ENCODE results near the gene NKAIN4. TPM values are rescaled to one million over a fixed set of nuclear protein-coding genes. Genes with fewer than 3 reads are reported as not detected.

NKAIN4 gene
- total RNA-seq, 2 experiments from 2014 or later = not detected

DNA sequence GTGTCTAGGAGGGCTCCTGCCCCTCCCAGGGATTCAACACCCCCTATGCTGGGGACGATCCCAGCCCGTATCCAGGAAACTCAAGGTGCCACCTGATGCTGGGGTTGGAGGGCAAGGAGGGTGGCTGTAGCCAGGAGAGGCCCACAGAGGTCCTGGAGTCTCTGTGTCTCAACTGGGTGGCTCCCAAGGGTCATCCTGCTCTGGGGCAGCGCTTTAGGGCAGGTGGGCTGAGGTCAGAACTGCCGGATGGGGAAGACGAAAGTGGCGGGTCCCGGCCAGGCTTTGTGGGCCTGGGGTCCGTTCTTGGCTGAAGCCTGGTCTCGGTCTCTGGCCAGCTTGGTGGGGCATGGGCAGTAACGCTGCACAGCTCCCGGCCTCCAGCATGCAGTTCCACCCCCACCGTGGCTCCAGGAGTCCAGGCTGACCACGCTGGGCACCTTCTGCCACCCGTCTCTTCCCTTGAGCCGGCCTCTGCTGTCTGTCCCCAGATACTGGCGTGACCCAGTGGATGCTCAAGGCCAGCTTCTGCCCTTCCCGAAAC lies 35.9 kb upstream of the NKAIN4 start:
- Mint-ChIP-seq H3K27ac (no peak overlapping the region), H3K36me3 (ENCODE audit: low read depth) (no peaks in the 10 kb centered on the region), H3K27me3 (peaks cover 3% of the 10 kb centered on the region), H3K4me3 (no peak overlapping the region), H3K4me1 (ENCODE audit: low read depth) (peaks cover 1% of the 10 kb centered on the region), H3K9me3 (no peaks in the 10 kb centered on the region)
- ATAC-seq (no peak), DNase-seq (no peak)
- intact Hi-C loops (cut with micrococcal nuclease) = no loop called here
- ChIA-PET POLR2A (interaction anchor here (0.7 kb wide), 1 partner anchor 67 kb away, joined by 4 read pairs; no protein-coding TSS in a partner anchor), CTCF (interaction anchor here (1.0 to 3.3 kb wide), 4 partner anchors 9 to 66 kb away, joined by 3 to 12 read pairs (median 4); partner anchors contain the start of gene ARFGAP1)
- no peak for TF ChIP-seq CTCF (IDR thresholded peaks at IDR 0.05)

DNA sequence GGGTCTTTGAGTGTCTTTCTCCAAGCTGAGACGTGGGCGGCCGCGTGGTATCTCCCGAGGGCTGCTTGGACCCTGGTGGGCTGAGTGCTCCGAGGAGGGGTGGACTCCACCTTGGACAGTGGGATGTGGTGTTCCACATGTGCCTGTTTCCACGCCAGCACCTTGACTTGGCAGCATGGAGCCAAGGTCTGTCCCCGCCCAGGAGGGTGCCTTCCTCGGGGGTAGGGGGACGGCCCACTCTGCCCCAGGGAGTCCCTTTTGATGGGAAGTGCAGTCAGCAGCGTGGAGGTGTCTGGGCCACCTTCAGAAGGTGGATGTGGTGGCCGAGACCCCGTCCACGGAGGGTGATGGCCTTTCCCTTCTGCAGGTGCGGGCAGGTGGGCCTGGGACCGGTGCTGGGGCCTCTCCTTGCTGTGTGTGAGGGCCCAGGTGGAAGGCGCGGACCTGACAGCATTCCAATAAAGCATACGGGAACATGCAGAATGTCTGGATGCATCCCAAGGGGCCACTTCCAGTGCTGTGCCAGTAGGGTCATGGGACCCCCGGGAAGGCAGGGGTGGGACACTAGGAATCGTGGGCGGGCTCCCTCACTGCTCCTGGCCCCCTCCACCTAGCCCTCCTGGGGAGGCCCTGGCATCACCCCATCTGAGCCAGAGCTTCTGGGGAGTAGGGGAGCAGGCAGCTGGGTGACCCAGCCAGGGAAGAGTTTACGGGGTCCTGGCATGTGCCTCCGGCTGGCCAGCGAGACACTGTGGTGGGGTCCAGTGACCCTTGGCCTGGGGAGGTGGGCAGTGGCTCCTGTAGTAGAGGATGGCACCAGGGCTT lies 35.3 kb upstream of the NKAIN4 start:
- no peak for ATAC-seq
- no peak overlapping the region for H3K4me3 Mint-ChIP-seq
- no peaks in the 10 kb centered on the region for H3K4me1 Mint-ChIP-seq (ENCODE audit: low read depth)
- POLR2A ChIA-PET = no interaction called here
- no peak overlapping the region for H3K27ac Mint-ChIP-seq
- intact Hi-C loops (cut with micrococcal nuclease) = no loop called here
- no peaks in the 10 kb centered on the region for H3K27me3 Mint-ChIP-seq
- H3K9me3 Mint-ChIP-seq = no peaks in the 10 kb centered on the region
- no peak for TF ChIP-seq CTCF (IDR thresholded peaks at IDR 0.05)
- CTCF ChIA-PET = interaction anchor here (1.0 to 3.3 kb wide), 2 partner anchors 8 to 65 kb away, joined by 3 to 12 read pairs; no protein-coding TSS in a partner anchor
- H3K36me3 Mint-ChIP-seq (ENCODE audit: low read depth) = no peaks in the 10 kb centered on the region
- DNase-seq = no peak

DNA sequence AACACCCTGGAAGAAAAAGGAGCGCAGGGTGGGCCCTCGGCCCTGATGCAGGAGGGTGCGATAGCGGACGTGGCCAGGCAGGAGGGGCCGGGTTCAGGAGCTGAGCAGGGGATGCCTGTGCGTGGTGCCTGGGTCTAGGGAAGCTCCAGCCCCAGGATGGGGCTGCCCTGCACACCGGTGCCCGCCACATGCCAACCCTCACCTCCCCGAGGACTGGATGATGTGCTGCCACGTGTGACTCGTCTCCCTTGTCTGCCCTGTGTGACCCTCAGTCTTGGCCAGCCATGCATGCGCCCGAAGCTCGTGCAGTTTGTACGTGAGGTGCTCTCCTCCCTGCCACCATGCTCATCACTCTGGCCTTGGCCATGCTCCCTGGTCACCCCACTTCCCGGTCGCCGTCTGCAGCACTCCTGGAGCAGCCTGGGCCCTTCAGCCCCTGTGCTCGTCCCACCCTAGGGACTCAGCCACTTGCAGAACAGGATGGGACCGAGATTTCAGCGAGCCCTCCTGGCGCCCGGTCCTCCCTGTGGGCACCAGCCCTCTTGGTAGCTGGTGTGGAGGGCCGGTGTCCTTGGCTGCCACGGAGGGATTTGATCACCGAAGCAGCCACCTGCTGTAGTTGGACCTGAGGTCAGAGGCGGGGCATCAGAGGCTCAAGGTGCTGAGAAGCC lies 34.5 kb upstream of the NKAIN4 start:
- intact Hi-C loops (cut with micrococcal nuclease) = no loop called here
- TF ChIP-seq CTCF (IDR thresholded peaks at IDR 0.05) = no peak
- ChIA-PET CTCF (no interaction called here), POLR2A (no interaction called here)
- Mint-ChIP-seq H3K4me3 (no peak overlapping the region), H3K4me1 (ENCODE audit: low read depth) (peaks cover 3% of the 10 kb centered on the region), H3K27ac (no peak overlapping the region), H3K36me3 (ENCODE audit: low read depth) (peaks cover under 1% of the 10 kb centered on the region), H3K9me3 (no peaks in the 10 kb centered on the region), H3K27me3 (no peaks in the 10 kb centered on the region)
- ATAC-seq (no peak), DNase-seq (no peak)

- ChIA-PET POLR2A (interaction anchor here (1.7 kb wide), 1 partner anchor 8 kb away, joined by 4 read pairs; no protein-coding TSS in a partner anchor), CTCF (interaction anchor here (1.4 kb wide), 1 partner anchor 9 kb away, joined by 6 read pairs; no protein-coding TSS in a partner anchor)
- Mint-ChIP-seq H3K27me3 (no peaks in the 10 kb centered on the region), H3K36me3 (ENCODE audit: low read depth) (peaks cover 3% of the 10 kb centered on the region), H3K9me3 (no peaks in the 10 kb centered on the region), H3K4me3 (no peak overlapping the region), H3K4me1 (ENCODE audit: low read depth) (peaks cover 3% of the 10 kb centered on the region), H3K27ac (no peak overlapping the region)
- intact Hi-C loops (cut with micrococcal nuclease) = no loop called here
- no peak for ATAC-seq
- TF ChIP-seq CTCF (IDR thresholded peaks at IDR 0.05) = no peak
- no peak for DNase-seq
Observed at GRCh38 chr20:63287697-63288580, 33.7 kb upstream of the NKAIN4 start.
